HepG2 (cell line): ENCODE measurements around the gene RIOK2. TPM values are rescaled to one million over a fixed set of nuclear protein-coding genes. Genes with fewer than 3 reads are reported as not detected.

ENCODE experiments used
- AHR ChIP-seq: IDR thresholded peaks from 2 replicates; pipeline ENCODE4 v1.6.1; 2018; ENCODE audit warnings: missing genetic modification reagents, missing compliant biosample characterization
- CBFB ChIP-seq: sonication (generic); formaldehyde crosslinking; IDR thresholded peaks from 2 replicates; pipeline ENCODE4 v1.4.0; 2020; ENCODE audit warnings: missing genetic modification reagents
- ETS1 ChIP-seq: sonication (generic); formaldehyde crosslinking; IDR thresholded peaks from 2 replicates; pipeline ENCODE4 v1.4.0; 2020; ENCODE audit warnings: missing genetic modification reagents
- FOXM1 ChIP-seq: sonication (generic); formaldehyde crosslinking; IDR thresholded peaks from 2 replicates; pipeline ENCODE4 v1.5.0; 2020; ENCODE audit warnings: missing genetic modification reagents
- HMG20B ChIP-seq: conservative IDR thresholded peaks from 2 replicates; pipeline ENCODE4 v1.6.1; 2016; ENCODE audit warnings: missing genetic modification reagents, missing compliant biosample characterization
- HNF4A ChIP-seq: sonication (generic); formaldehyde crosslinking; IDR thresholded peaks from 2 replicates; pipeline ENCODE4 v1.4.0; 2020; ENCODE audit warnings: missing genetic modification reagents
- IKZF4 ChIP-seq: sonication (generic); formaldehyde crosslinking; IDR thresholded peaks from 2 replicates; pipeline ENCODE4 v1.5.1; 2020; ENCODE audit warnings: borderline replicate concordance, mild to moderate bottlenecking, low read depth, missing genetic modification reagents; ENCODE audit errors: not compliant biosample characterization
- KDM5A ChIP-seq: fragments of 200-600 bp; sonication (generic); IDR thresholded peaks from 2 replicates; pipeline ENCODE4 v1.7.0; 2018; ENCODE audit warnings: antibody characterized with exemption, mild to moderate bottlenecking, low read length, borderline replicate concordance
- PAWR ChIP-seq: sonication (generic); formaldehyde crosslinking; IDR thresholded peaks from 2 replicates; pipeline ENCODE4 v1.4.0; 2020; ENCODE audit warnings: missing genetic modification reagents, mild to moderate bottlenecking, borderline replicate concordance
- SPEN ChIP-seq: sonication (generic); formaldehyde crosslinking; IDR thresholded peaks from 2 replicates; pipeline ENCODE4 v1.5.1; 2020; ENCODE audit warnings: low read depth, mild to moderate bottlenecking, missing genetic modification reagents
- STAG1 ChIP-seq: sonication (generic); formaldehyde crosslinking; IDR thresholded peaks from 2 replicates; pipeline ENCODE4 v1.4.0; 2020; ENCODE audit warnings: missing genetic modification reagents
- TCF7L2 ChIP-seq: IDR thresholded peaks from 2 replicates; pipeline ENCODE4 v1.6.1; 2011; ENCODE audit warnings: mild to moderate bottlenecking, low read depth, low read length, moderate library complexity
- TFDP2 ChIP-seq: sonication (generic); formaldehyde crosslinking; IDR thresholded peaks from 2 replicates; pipeline ENCODE4 v1.4.0; 2020; ENCODE audit warnings: missing genetic modification reagents
- ZBTB21 ChIP-seq: sonication (generic); formaldehyde crosslinking; IDR thresholded peaks from 2 replicates; pipeline ENCODE4 v1.4.0; 2020; ENCODE audit warnings: missing genetic modification reagents
- ZFP62 ChIP-seq: sonication (generic); formaldehyde crosslinking; IDR thresholded peaks from 2 replicates; pipeline ENCODE4 v1.4.0; 2020; ENCODE audit warnings: missing genetic modification reagents
- ZMYM2 ChIP-seq: sonication (generic); formaldehyde crosslinking; IDR thresholded peaks from 2 replicates; pipeline ENCODE4 v1.8.0; 2022; ENCODE audit warnings: mild to moderate bottlenecking, missing genetic modification reagents
- ZNF790 ChIP-seq: sonication (generic); formaldehyde crosslinking; IDR thresholded peaks from 2 replicates; pipeline ENCODE4 v1.8.0; 2022; ENCODE audit warnings: missing genetic modification reagents, mild to moderate bottlenecking, borderline replicate concordance
- ZSCAN21 ChIP-seq: sonication (generic); formaldehyde crosslinking; IDR thresholded peaks from 2 replicates; pipeline ENCODE4 v1.8.0; 2022; ENCODE audit warnings: mild to moderate bottlenecking, missing genetic modification reagents, moderate library complexity, borderline replicate concordance
- polyA plus RNA-seq, 8 experiments: library from polyadenylated mRNA; depleted of rRNA in 3 of 8; stranded (reverse) in 7 of 8; unstranded in 1 of 8; fragments of >200 nt; fragmentation: Illumina TruSeq in 4 of 8; extraction: Trizol in 4 of 8; gene quantifications; 2 replicates each; pipeline versions ENCODE4 v1.2.1 to v1.2.3, GENCODE V29; 2011 to 2016; ENCODE audit warnings: low read depth in 4 of 8, missing spikeins in 1 of 8, mixed read lengths in 1 of 8; ENCODE audit not compliant: insufficient read depth in 1 of 8
- total RNA-seq, 5 experiments: library from RNA; depleted of rRNA; stranded (reverse); fragments of >200 nt; fragmentation: Illumina TruSeq; extraction: Trizol; gene quantifications; 2 replicates each; pipeline ENCODE4 v1.2.3, GENCODE V29; 2016; ENCODE audit warnings: low read depth in 1 of 5
- TF ChIP-seq, protein P1 (sequence below): sonication (generic); formaldehyde crosslinking; IDR thresholded peaks from 2 replicates; pipeline ENCODE4 v1.4.0; 2020; ENCODE audit warnings: missing genetic modification reagents
- TF ChIP-seq, protein P2 (sequence below): sonication (generic); formaldehyde crosslinking; IDR thresholded peaks from 2 replicates; pipeline ENCODE4 v1.4.0; 2020; ENCODE audit warnings: mild to moderate bottlenecking, missing genetic modification reagents
- TF ChIP-seq, protein P3 (sequence below): sonication (generic); formaldehyde crosslinking; IDR thresholded peaks from 2 replicates; pipeline ENCODE4 v1.4.0; 2020; ENCODE audit warnings: low read depth, mild to moderate bottlenecking, missing genetic modification reagents

The RIOK2 gene
- total and polyA plus RNA-seq, 2 of the 13 experiments (the other 11 are each of a cell fraction or from before 2014, with no cell fraction given), result 8.1 to 46.6 TPM

GRCh38 chr5:97183100-97183929 is at the start of gene RIOK2 (continued):
- TF ChIP-seq TFDP2 (CRISPR knock-in tag) (peak; percentile 97), ZSCAN21 (peak; percentile 67; the same call in 1 of the 2 replicates), ETS1 (CRISPR knock-in tag) (0 out of 2 replicates have a peak, but pooled peaks have one; percentile 54), FOXM1 (CRISPR knock-in tag) (no peak), KDM5A (peak; percentile 74), ZNF790 (CRISPR knock-in tag) (no peak; the same call in 1 of the 2 replicates), HMG20B (CRISPR knock-in tag) (no peak), AHR (CRISPR knock-in tag) (peak; percentile 94; the same call in 1 of the 2 replicates), IKZF4 (CRISPR knock-in tag) (peak; percentile 78), CBFB (CRISPR knock-in tag) (no peak), PAWR (CRISPR knock-in tag) (no peak), ZBTB21 (CRISPR knock-in tag) (no peak), ZFP62 (CRISPR knock-in tag) (no peak), STAG1 (CRISPR knock-in tag) (no peak), ZMYM2 (0 out of 2 replicates have a peak, but pooled peaks have one; percentile 56), SPEN (CRISPR knock-in tag) (peak; percentile 68), TCF7L2 (no peak), HNF4A (CRISPR knock-in tag) (no peak; the same call in 1 of the 2 replicates)
- TF ChIP-seq, protein P1, sequence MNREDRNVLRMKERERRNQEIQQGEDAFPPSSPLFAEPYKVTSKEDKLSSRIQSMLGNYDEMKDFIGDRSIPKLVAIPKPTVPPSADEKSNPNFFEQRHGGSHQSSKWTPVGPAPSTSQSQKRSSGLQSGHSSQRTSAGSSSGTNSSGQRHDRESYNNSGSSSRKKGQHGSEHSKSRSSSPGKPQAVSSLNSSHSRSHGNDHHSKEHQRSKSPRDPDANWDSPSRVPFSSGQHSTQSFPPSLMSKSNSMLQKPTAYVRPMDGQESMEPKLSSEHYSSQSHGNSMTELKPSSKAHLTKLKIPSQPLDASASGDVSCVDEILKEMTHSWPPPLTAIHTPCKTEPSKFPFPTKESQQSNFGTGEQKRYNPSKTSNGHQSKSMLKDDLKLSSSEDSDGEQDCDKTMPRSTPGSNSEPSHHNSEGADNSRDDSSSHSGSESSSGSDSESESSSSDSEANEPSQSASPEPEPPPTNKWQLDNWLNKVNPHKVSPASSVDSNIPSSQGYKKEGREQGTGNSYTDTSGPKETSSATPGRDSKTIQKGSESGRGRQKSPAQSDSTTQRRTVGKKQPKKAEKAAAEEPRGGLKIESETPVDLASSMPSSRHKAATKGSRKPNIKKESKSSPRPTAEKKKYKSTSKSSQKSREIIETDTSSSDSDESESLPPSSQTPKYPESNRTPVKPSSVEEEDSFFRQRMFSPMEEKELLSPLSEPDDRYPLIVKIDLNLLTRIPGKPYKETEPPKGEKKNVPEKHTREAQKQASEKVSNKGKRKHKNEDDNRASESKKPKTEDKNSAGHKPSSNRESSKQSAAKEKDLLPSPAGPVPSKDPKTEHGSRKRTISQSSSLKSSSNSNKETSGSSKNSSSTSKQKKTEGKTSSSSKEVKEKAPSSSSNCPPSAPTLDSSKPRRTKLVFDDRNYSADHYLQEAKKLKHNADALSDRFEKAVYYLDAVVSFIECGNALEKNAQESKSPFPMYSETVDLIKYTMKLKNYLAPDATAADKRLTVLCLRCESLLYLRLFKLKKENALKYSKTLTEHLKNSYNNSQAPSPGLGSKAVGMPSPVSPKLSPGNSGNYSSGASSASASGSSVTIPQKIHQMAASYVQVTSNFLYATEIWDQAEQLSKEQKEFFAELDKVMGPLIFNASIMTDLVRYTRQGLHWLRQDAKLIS (CRISPR knock-in tag), result no peak
- TF ChIP-seq, protein P2, sequence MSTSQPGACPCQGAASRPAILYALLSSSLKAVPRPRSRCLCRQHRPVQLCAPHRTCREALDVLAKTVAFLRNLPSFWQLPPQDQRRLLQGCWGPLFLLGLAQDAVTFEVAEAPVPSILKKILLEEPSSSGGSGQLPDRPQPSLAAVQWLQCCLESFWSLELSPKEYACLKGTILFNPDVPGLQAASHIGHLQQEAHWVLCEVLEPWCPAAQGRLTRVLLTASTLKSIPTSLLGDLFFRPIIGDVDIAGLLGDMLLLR (CRISPR knock-in tag), result peak; percentile 93
- TF ChIP-seq, protein P3, sequence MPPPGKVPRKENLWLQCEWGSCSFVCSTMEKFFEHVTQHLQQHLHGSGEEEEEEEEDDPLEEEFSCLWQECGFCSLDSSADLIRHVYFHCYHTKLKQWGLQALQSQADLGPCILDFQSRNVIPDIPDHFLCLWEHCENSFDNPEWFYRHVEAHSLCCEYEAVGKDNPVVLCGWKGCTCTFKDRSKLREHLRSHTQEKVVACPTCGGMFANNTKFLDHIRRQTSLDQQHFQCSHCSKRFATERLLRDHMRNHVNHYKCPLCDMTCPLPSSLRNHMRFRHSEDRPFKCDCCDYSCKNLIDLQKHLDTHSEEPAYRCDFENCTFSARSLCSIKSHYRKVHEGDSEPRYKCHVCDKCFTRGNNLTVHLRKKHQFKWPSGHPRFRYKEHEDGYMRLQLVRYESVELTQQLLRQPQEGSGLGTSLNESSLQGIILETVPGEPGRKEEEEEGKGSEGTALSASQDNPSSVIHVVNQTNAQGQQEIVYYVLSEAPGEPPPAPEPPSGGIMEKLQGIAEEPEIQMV (CRISPR knock-in tag), result peak; percentile 92; the same call in 1 of the 2 replicates
